A549 (cell line): ENCODE measurements around the gene ZNF831.

Source experiments
- CTCF ChIP-seq: fragments of >200 bp; sonication (Bioruptor Twin); formaldehyde crosslinking; IDR thresholded peaks from 3 replicates; pipeline ENCODE4 v1.5.1; 2016
- JUN ChIP-seq, 2 experiments: fragments of >200 bp; sonication (Bioruptor Twin); formaldehyde crosslinking; IDR thresholded peaks; 2 replicates in 1 of 2; 3 replicates in 1 of 2; pipeline ENCODE4 v1.6.1; 2016 to 2017
- JUNB ChIP-seq: fragments of >200 bp; sonication (Bioruptor Twin); formaldehyde crosslinking; IDR thresholded peaks from 2 replicates; pipeline ENCODE4 v1.6.1; 2016
- MYC ChIP-seq: IDR thresholded peaks from 2 replicates; pipeline ENCODE4 v1.6.1; 2012; ENCODE audit warnings: mild to moderate bottlenecking, inconsistent platforms, low read length, improper control_type of control experiment, borderline replicate concordance
- NR3C1 ChIP-seq: fragments of >200 bp; sonication (Bioruptor Twin); formaldehyde crosslinking; IDR thresholded peaks from 3 replicates; pipeline ENCODE4 v1.6.1; 2017
- POLR2A ChIP-seq: IDR thresholded peaks from 2 replicates; pipeline ENCODE4 v1.6.1; 2012; ENCODE audit warnings: mild to moderate bottlenecking, low read length
- RCOR1 ChIP-seq: fragments of 150-350 bp; IDR thresholded peaks from 2 replicates; pipeline ENCODE4 v1.6.1; 2014; ENCODE audit warnings: antibody characterized with exemption, low read length, low read depth

GRCh38 chr20:59178983-59179595 lies 15.5 kb downstream of the ZNF831 start:
- no peak for TF ChIP-seq CTCF
- no peak for TF ChIP-seq JUNB
- no peak for TF ChIP-seq MYC
- TF ChIP-seq POLR2A = no peak
- no peak for TF ChIP-seq NR3C1
- no peak for TF ChIP-seq RCOR1
- TF ChIP-seq JUN (IDR thresholded peaks at IDR 0.05) = no peak
